Panc1 (cell line): ENCODE measurements around the gene NCBP2. TPM values are rescaled to one million over a fixed set of nuclear protein-coding genes. Genes with fewer than 3 reads are reported as not detected.

Experiments used
- ATAC-seq: fragments of 200-7000 bp; cut with Tn5 transposase; 2 replicates; pipeline ENCODE4 v1.9.1; 2020; ENCODE audit warnings: mild to moderate bottlenecking, moderate library complexity
- BruUV-seq: library from RNA; stranded (reverse); fragments of 400-500 nt; replicated peaks from 2 replicates; lab custom pipeline; 2021; lab: Mats Ljungman, UMichigan
- CTCF ChIA-PET: fragments of 300-600 bp; sonication (Branson Sonifier 250); formaldehyde crosslinking; loops from one replicate; lab custom pipeline; 2022; ENCODE audit warnings: antibody characterized with exemption; lab: Charles Lee
- POLR2A ChIA-PET: fragments of 300-600 bp; sonication (Branson Sonifier 250); formaldehyde crosslinking; loops from one replicate; lab custom pipeline; 2022; ENCODE audit warnings: antibody characterized with exemption; lab: Charles Lee
- DNase-seq: peaks from one replicate; pipeline ENCODE4 v3.0.0-alpha.2; 2010; ENCODE audit warnings: low read depth, low spot score
- H3K27ac ChIP-seq: 2 replicates; pipeline ENCODE4 v1.5.1; 2011; ENCODE audit warnings: mild to moderate bottlenecking, low read length, inconsistent platforms
- H3K27me3 ChIP-seq: fragments of 200-500 bp; sonication (Bioruptor generic); 2 replicates; pipeline ENCODE4 v1.6.0; 2014; ENCODE audit warnings: low read length, inconsistent platforms; ENCODE audit not compliant: control insufficient read depth, insufficient read depth
- H3K36me3 ChIP-seq: fragments of 200-500 bp; sonication (Bioruptor generic); 2 replicates; pipeline ENCODE4 v1.5.1; 2014; ENCODE audit warnings: inconsistent platforms, mild to moderate bottlenecking, low read length, moderate library complexity; ENCODE audit not compliant: control insufficient read depth, insufficient read depth
- H3K4me1 ChIP-seq: 2 replicates; pipeline ENCODE4 v1.5.1; 2011; ENCODE audit warnings: inconsistent platforms, mild to moderate bottlenecking, low read length, moderate library complexity; ENCODE audit not compliant: control insufficient read depth, insufficient read depth
- H3K4me3 ChIP-seq, 2 experiments: 2 replicates each; pipeline ENCODE4 v1.5.1; 2011 to 2012; ENCODE audit warnings: low read depth in 2 of 2, low read length in 2 of 2, mild to moderate bottlenecking in 2 of 2, inconsistent platforms in 1 of 2, moderate library complexity in 1 of 2
- H3K9me3 ChIP-seq: fragments of 200-500 bp; sonication (Bioruptor generic); 2 replicates; pipeline ENCODE4 v1.5.1; 2014; ENCODE audit warnings: low read depth, mild to moderate bottlenecking, inconsistent platforms, low read length, moderate library complexity; ENCODE audit not compliant: control insufficient read depth, insufficient read depth
- CTCF ChIP-seq: fragments of 450-650 bp; IDR thresholded peaks from 2 replicates; pipeline ENCODE4 v1.5.1; 2017; ENCODE audit warnings: mild to moderate bottlenecking
- POLR2AphosphoS5 ChIP-seq: IDR thresholded peaks from 2 replicates; pipeline ENCODE4 v1.6.1; 2012; ENCODE audit warnings: mild to moderate bottlenecking, low read depth, low read length, moderate library complexity
- REST ChIP-seq, 2 experiments: IDR thresholded peaks; 2 replicates each; pipeline ENCODE4 v1.6.1; 2011 to 2012; ENCODE audit warnings: low read depth in 2 of 2, control low read depth in 1 of 2, low read length in 1 of 2, mild to moderate bottlenecking in 1 of 2, moderate library complexity in 1 of 2; ENCODE audit not compliant: insufficient read depth in 1 of 2
- SIN3A ChIP-seq: IDR thresholded peaks from 2 replicates; pipeline ENCODE4 v1.6.1; 2012; ENCODE audit warnings: low read depth, mild to moderate bottlenecking, low read length, moderate library complexity, borderline replicate concordance; ENCODE audit not compliant: insufficient read depth
- TCF7L2 ChIP-seq: IDR thresholded peaks from 2 replicates; pipeline ENCODE4 v1.6.1; 2011; ENCODE audit warnings: mild to moderate bottlenecking, low read depth, low read length, inconsistent platforms
- in situ Hi-C: cut with HindIII; loops from 2 replicates; pipeline ENCODE4 v1.10.0; 2016; ENCODE audit warnings: low sequenced_read_pairs, low pct_unique_long_range_greater_than_20kb
- intact Hi-C: fragments of 100-400 bp; cut with micrococcal nuclease; formaldehyde crosslinking; loops from one replicate; pipeline ENCODE4 v1.10.0; 2022; ENCODE audit not compliant: unreplicated experiment
- total RNA-seq: library from RNA; stranded (reverse); gene quantifications from one replicate; pipeline ENCODE4 v1.2.1, GENCODE V29; 2021; ENCODE audit not compliant: unreplicated experiment

Gene NCBP2
- total RNA-seq, 1 experiment from 2014 or later, result 122 TPM

- Histone ChIP-seq H3K36me3 (no peaks in the 10 kb centered on the region), H3K9me3 (no peaks in the 10 kb centered on the region), H3K4me3 (no peak overlapping the region), H3K27ac (no peak overlapping the region), H3K27me3 (no peaks in the 10 kb centered on the region), H3K4me1 (peaks cover 10% of the 10 kb centered on the region)
- CTCF ChIA-PET, result no interaction called here
- ATAC-seq, result no peak
- intact Hi-C loops, result no loop called here
- no peak for TF ChIP-seq TCF7L2
- TF ChIP-seq REST (IDR thresholded peaks at IDR 0.05; ENCODE audit: insufficient read depth in 1 of 2, low read depth in 2 of 2, low read length in 1 of 2), result no peak
- TF ChIP-seq POLR2AphosphoS5, result no peak
- in situ Hi-C loops, result no loop called here
- no TSS peak for BruUV-seq
- POLR2A ChIA-PET, result no interaction called here
- DNase-seq, result no peak
These were observed 22.9 kb upstream of the NCBP2 start for GRCh38 chr3:196965112-196965803.

GRCh38 chr3:196963631-196963953 is 21.3 kb upstream of the NCBP2 start:
- peaks cover 7% of the 10 kb centered on the region for H3K4me1 ChIP-seq
- ChIA-PET CTCF (no interaction called here), POLR2A (no interaction called here)
- intact Hi-C loops (no loop called here), in situ Hi-C loops (no loop called here)
- TF ChIP-seq CTCF (no peak), TCF7L2 (no peak), POLR2AphosphoS5 (no peak), SIN3A (no peak), REST (IDR thresholded peaks at IDR 0.05; ENCODE audit: insufficient read depth in 1 of 2, low read depth in 2 of 2, low read length in 1 of 2) (no peak)
- H3K9me3 ChIP-seq, result no peaks in the 10 kb centered on the region
- no peaks in the 10 kb centered on the region for H3K27me3 ChIP-seq
- H3K27ac ChIP-seq, result no peak overlapping the region
- no peak overlapping the region for H3K4me3 ChIP-seq
- no peaks in the 10 kb centered on the region for H3K36me3 ChIP-seq
- DNase-seq (no peak), ATAC-seq (no peak)
- no TSS peak for BruUV-seq
